Esophagus (tissue), 2 donors: ENCODE results near the gene CFL1. TPM values are rescaled to one million over a fixed set of nuclear protein-coding genes. Genes with fewer than 3 reads are reported as not detected.

ENCODE experiments used
- H3K27ac ChIP-seq, 2 donors: one replicate each; pipeline ENCODE4 v1.5.1; 2013; ENCODE audit warnings: low read depth in 2 of 2, mild to moderate bottlenecking in 2 of 2, inconsistent platforms in 1 of 2, low read length in 1 of 2, moderate library complexity in 1 of 2
- H3K27me3 ChIP-seq, 2 donors: one replicate each; pipeline ENCODE4 v1.6.1; 2013; ENCODE audit warnings: low read length in 2 of 2, control low read depth in 1 of 2, mild to moderate bottlenecking in 1 of 2; ENCODE audit not compliant: insufficient read depth in 2 of 2, control insufficient read depth in 1 of 2
- H3K36me3 ChIP-seq, 2 donors: one replicate each; pipeline ENCODE4 v1.6.1; 2013; ENCODE audit warnings: low read length in 1 of 2; ENCODE audit not compliant: control insufficient read depth in 2 of 2, insufficient read depth in 2 of 2
- H3K4me1 ChIP-seq, 2 donors: one replicate each; pipeline ENCODE4 v1.6.1; 2013; ENCODE audit warnings: low read length in 1 of 2; ENCODE audit not compliant: control insufficient read depth in 2 of 2, insufficient read depth in 2 of 2
- H3K4me3 ChIP-seq, 2 donors: one replicate each; pipeline ENCODE4 v1.5.1; 2013; ENCODE audit warnings: low read length in 2 of 2, mild to moderate bottlenecking in 2 of 2, low read depth in 1 of 2, moderate library complexity in 1 of 2
- H3K9me3 ChIP-seq, 2 donors: one replicate each; pipeline ENCODE4 v1.6.1; 2013; ENCODE audit warnings: mild to moderate bottlenecking in 2 of 2, low read depth in 1 of 2, low read length in 1 of 2, moderate library complexity in 1 of 2; ENCODE audit not compliant: control insufficient read depth in 2 of 2, insufficient read depth in 1 of 2
- WGBS, 2 donors: extraction: QIAGEN DNeasy Blood & Tissue Kit; methylation state at CpG; one replicate each; pipeline ENCODE4 v1.1.7; 2013; 5-methylcytosine and 5-hydroxymethylcytosine counted together
- polyA plus RNA-seq, 2 donors: library from polyadenylated mRNA; stranded (reverse); fragments of 200-250 nt; gene quantifications; one replicate each; pipeline ENCODE4 v1.2.3, GENCODE V29; 2013
- donor health status: healthy with polysubstance abuse.
- donor health status: Bipolar disorder and iron deficiency.

The CFL1 gene
- polyA plus RNA-seq, 2 donors, result 361 to 694 TPM

- Histone ChIP-seq H3K4me3 (peak overlapping the region; percentile 46 to 67), H3K36me3 (no peaks in the 10 kb centered on the region), H3K27ac (peak overlapping the region; percentile 92), H3K27me3 (no peaks in the 10 kb centered on the region), H3K9me3 (no peaks in the 10 kb centered on the region), H3K4me1 (peaks cover 0 to 3% of the 10 kb centered on the region in 2 donors)
- 6 to 7% methylated on average over 67 to 74 of the region's 74 CpGs for WGBS, 2 donors
These were observed 39.9 kb downstream of the CFL1 start for GRCh38 chr11:65817835-65818680.

- H3K9me3 ChIP-seq, result no peaks in the 10 kb centered on the region
- H3K27ac ChIP-seq, result peak overlapping the region; percentile 75 to 92
- H3K27me3 ChIP-seq, result no peaks in the 10 kb centered on the region
- H3K36me3 ChIP-seq, result no peaks in the 10 kb centered on the region
- peaks cover 0 to 3% of the 10 kb centered on the region in 2 donors for H3K4me1 ChIP-seq
- H3K4me3 ChIP-seq, result peak overlapping the region in 1 of 2 donors; percentile 46
- WGBS, 2 donors, result 58 to 62% methylated on average over 5 of the region's 5 CpGs
These were observed 40.6 kb downstream of the CFL1 start for GRCh38 chr11:65817312-65817834.

GRCh38 chr11:65816696-65817095, 41.3 kb downstream of the CFL1 start:
- WGBS, 2 donors, result 96 to 97% methylated on average over 3 of the region's 3 CpGs
- H3K9me3 ChIP-seq, result no peaks in the 10 kb centered on the region
- no peak overlapping the region for H3K27ac ChIP-seq
- no peak overlapping the region for H3K4me3 ChIP-seq
- peaks cover 0 to 3% of the 10 kb centered on the region in 2 donors for H3K4me1 ChIP-seq
- H3K27me3 ChIP-seq, result no peaks in the 10 kb centered on the region
- no peaks in the 10 kb centered on the region for H3K36me3 ChIP-seq

GRCh38 chr11:65814986-65815565, 42.9 kb downstream of the CFL1 start:
- Histone ChIP-seq H3K27me3 (no peaks in the 10 kb centered on the region), H3K4me1 (peaks cover 0 to 8% of the 10 kb centered on the region in 2 donors), H3K9me3 (no peaks in the 10 kb centered on the region), H3K36me3 (no peaks in the 10 kb centered on the region), H3K27ac (peak overlapping the region in 1 of 2 donors; percentile 17), H3K4me3 (no peak overlapping the region)
- WGBS, 2 donors, result 69 to 85% methylated on average over 16 of the region's 16 CpGs

- Histone ChIP-seq H3K9me3 (no peaks in the 10 kb centered on the region), H3K4me3 (no peak overlapping the region), H3K4me1 (peaks cover 0 to 8% of the 10 kb centered on the region in 2 donors), H3K36me3 (no peaks in the 10 kb centered on the region), H3K27ac (no peak overlapping the region), H3K27me3 (no peaks in the 10 kb centered on the region)
- 59 to 66% methylated on average over 17 to 18 of the region's 18 CpGs for WGBS, 2 donors
These were observed 43.6 kb downstream of the CFL1 start for GRCh38 chr11:65814131-65814985.

- Histone ChIP-seq H3K27ac (no peak overlapping the region), H3K9me3 (no peaks in the 10 kb centered on the region), H3K27me3 (no peaks in the 10 kb centered on the region), H3K4me1 (peaks cover 0 to 14% of the 10 kb centered on the region in 2 donors), H3K4me3 (no peak overlapping the region), H3K36me3 (no peaks in the 10 kb centered on the region)
- 81 to 84% methylated on average over 19 of the region's 19 CpGs for WGBS, 2 donors
These were observed 46.1 kb downstream of the CFL1 start for GRCh38 chr11:65811764-65812475.

- Histone ChIP-seq H3K9me3 (no peaks in the 10 kb centered on the region), H3K4me1 (peaks cover 0 to 14% of the 10 kb centered on the region in 2 donors), H3K36me3 (no peaks in the 10 kb centered on the region), H3K4me3 (no peak overlapping the region), H3K27ac (no peak overlapping the region), H3K27me3 (no peaks in the 10 kb centered on the region)
- WGBS, 2 donors, result 73 to 82% methylated on average over 23 of the region's 23 CpGs
These were observed 47.7 kb downstream of the CFL1 start for GRCh38 chr11:65810046-65810868.

GRCh38 chr11:65809496-65809895, 48.5 kb downstream of the CFL1 start:
- peaks cover 0 to 10% of the 10 kb centered on the region in 2 donors for H3K4me1 ChIP-seq
- H3K9me3 ChIP-seq, result no peaks in the 10 kb centered on the region
- H3K27me3 ChIP-seq, result no peaks in the 10 kb centered on the region
- no peak overlapping the region for H3K4me3 ChIP-seq
- no peak overlapping the region for H3K27ac ChIP-seq
- 80 to 83% methylated on average over 9 of the region's 9 CpGs for WGBS, 2 donors
- no peaks in the 10 kb centered on the region for H3K36me3 ChIP-seq
